PC-9 (cell line): Measurements from ENCODE around the gene EHBP1. TPM values are rescaled to one million over a fixed set of nuclear protein-coding genes. Genes with fewer than 3 reads are reported as not detected.

ENCODE experiments used
- BruUV-seq: library from RNA; stranded (reverse); fragments of 400-500 nt; replicated peaks from 2 replicates; lab custom pipeline; 2021; lab: Mats Ljungman, UMichigan
- CTCF ChIA-PET: fragments of 300-600 bp; sonication (Branson Sonifier 250); formaldehyde crosslinking; loops from one replicate; lab custom pipeline; 2022; ENCODE audit warnings: antibody characterized with exemption; lab: Charles Lee
- POLR2A ChIA-PET: fragments of 300-600 bp; sonication (Branson Sonifier 250); formaldehyde crosslinking; loops from one replicate; lab custom pipeline; 2022; ENCODE audit warnings: antibody characterized with exemption; ENCODE audit not compliant: unreplicated experiment; lab: Charles Lee
- DNase-seq, 2 experiments: peaks; one replicate each; pipeline versions ENCODE4 v3.0.0 to v3.0.0-alpha.2; 2015 to 2022; ENCODE audit warnings: mixed read lengths in 1 of 2
- H2AFZ ChIP-seq: fragments of 200-600 bp; sonication (generic); 2 replicates; pipeline ENCODE4 v1.8.1; 2017; ENCODE audit warnings: antibody characterized with exemption
- H3F3A ChIP-seq: fragments of 200-600 bp; sonication (generic); 2 replicates; pipeline ENCODE4 v1.8.1; 2017; ENCODE audit warnings: antibody characterized with exemption, mild to moderate bottlenecking, low read depth; ENCODE audit not compliant: insufficient read depth
- H3K27ac ChIP-seq: fragments of 200-600 bp; sonication (generic); 2 replicates; pipeline ENCODE4 v1.6.1; 2016; ENCODE audit warnings: mixed run types
- H3K27me3 ChIP-seq: fragments of 200-600 bp; sonication (generic); 2 replicates; pipeline ENCODE4 v1.6.1; 2016; ENCODE audit warnings: low read depth, mixed run types; ENCODE audit not compliant: insufficient read depth
- H3K36me3 ChIP-seq: fragments of 200-600 bp; sonication (generic); 2 replicates; pipeline ENCODE4 v1.6.1; 2016; ENCODE audit warnings: low read depth, mixed run types
- H3K4me1 ChIP-seq: fragments of 200-600 bp; sonication (generic); replicated peaks from 2 replicates; pipeline ENCODE4 v1.6.1; 2016; ENCODE audit warnings: mixed run types; ENCODE audit not compliant: insufficient read depth
- H3K4me2 ChIP-seq: fragments of 200-600 bp; sonication (generic); 2 replicates; pipeline ENCODE4 v1.6.1; 2017; ENCODE audit warnings: mixed run types
- H3K4me3 ChIP-seq: fragments of 200-600 bp; sonication (generic); 2 replicates; pipeline ENCODE4 v1.6.1; 2016; ENCODE audit warnings: mixed run types
- H3K79me2 ChIP-seq: fragments of 200-600 bp; sonication (generic); 2 replicates; pipeline ENCODE4 v1.6.1; 2017; ENCODE audit warnings: low read depth, mixed run types
- H3K9me2 ChIP-seq: fragments of 200-600 bp; sonication (generic); 2 replicates; pipeline ENCODE4 v1.8.1; 2017; ENCODE audit warnings: mild to moderate bottlenecking; ENCODE audit not compliant: insufficient read depth
- H3K9me3 ChIP-seq: fragments of 200-600 bp; sonication (generic); 2 replicates; pipeline ENCODE4 v1.8.1; 2016; ENCODE audit warnings: low read depth; ENCODE audit not compliant: insufficient read depth
- H4K20me1 ChIP-seq: fragments of 200-600 bp; sonication (generic); 2 replicates; pipeline ENCODE4 v1.8.1; 2017; ENCODE audit not compliant: insufficient read depth
- EZH2 ChIP-seq: fragments of 200-600 bp; sonication (generic); IDR thresholded peaks from 2 replicates; pipeline ENCODE4 v1.8.0; 2017; ENCODE audit warnings: antibody characterized with exemption, low read depth
- intact Hi-C: fragments of 100-400 bp; cut with micrococcal nuclease; formaldehyde crosslinking; loops from one replicate; pipeline ENCODE4 v1.10.0; 2022; ENCODE audit not compliant: unreplicated experiment
- total RNA-seq: library from RNA; stranded (reverse); gene quantifications from 2 replicates; pipeline ENCODE4 v1.2.3, GENCODE V29; 2021
- TF ChIP-seq, protein P1 (sequence below): fragments of 200-600 bp; sonication (generic); conservative IDR thresholded peaks from 2 replicates; pipeline ENCODE4 v1.6.1; 2017; ENCODE audit warnings: mixed run types, antibody characterized with exemption, mild to moderate bottlenecking, moderate library complexity

Gene EHBP1
- total RNA-seq, 1 experiment from 2014 or later: 100 TPM

DNA sequence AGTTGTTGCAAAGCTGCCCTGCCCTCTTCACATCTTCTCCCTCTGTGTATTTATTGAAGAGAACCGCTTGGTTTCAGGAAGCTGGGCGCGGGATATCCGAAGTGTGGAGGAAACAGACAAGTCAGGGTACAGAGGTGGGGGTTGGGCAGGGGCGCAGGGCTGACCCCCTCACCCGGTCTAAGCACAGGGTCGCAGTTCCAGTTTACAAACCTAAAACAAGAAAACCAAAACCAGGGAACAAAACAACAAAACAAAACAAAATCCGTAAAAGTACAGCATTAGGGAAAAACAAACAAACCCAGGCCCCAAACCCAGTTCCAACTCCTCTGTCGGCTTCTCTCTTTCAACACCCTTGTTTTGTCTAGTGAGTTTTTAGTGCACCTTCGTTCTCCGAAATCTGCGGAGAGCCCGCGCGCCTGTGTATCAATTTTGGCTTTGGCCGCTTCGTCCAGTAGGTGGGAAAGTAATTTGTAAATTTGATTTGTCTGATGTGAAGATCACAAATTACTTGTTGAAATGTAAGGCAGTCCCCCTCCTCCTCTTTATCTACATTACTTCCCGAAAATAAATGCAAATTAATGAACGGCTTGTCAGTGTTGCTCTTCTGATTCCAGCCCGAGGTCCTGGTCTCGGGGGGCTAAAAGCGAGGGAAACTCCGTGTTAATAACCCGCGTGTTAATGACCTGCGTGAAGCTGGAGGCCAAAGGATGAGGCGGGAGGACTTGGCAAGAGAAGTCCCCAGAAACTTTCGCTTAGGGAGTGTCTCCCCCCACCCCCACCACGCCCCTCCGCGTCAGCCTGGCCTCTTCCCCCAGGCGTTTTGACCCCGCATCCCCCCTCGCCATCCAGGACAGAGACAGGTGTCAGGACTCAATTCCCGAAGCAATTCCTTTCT is 352.0 kb downstream of the EHBP1 start:
- no peak for DNase-seq
- Histone ChIP-seq H3K79me2 (no peaks in the 10 kb centered on the region), H2AFZ (no peak overlapping the region), H3F3A (no peaks in the 10 kb centered on the region), H3K36me3 (no peaks in the 10 kb centered on the region), H3K4me3 (no peak overlapping the region), H4K20me1 (no peaks in the 10 kb centered on the region), H3K27me3 (no peaks in the 10 kb centered on the region), H3K27ac (no peak overlapping the region), H3K9me2 (no peaks in the 10 kb centered on the region), H3K4me1 (no peaks in the 10 kb centered on the region), H3K9me3 (no peaks in the 10 kb centered on the region), H3K4me2 (no peak overlapping the region)
- no TSS peak for BruUV-seq
- intact Hi-C loops: no loop called here
- TF ChIP-seq EZH2: no peak
- TF ChIP-seq, protein P1, sequence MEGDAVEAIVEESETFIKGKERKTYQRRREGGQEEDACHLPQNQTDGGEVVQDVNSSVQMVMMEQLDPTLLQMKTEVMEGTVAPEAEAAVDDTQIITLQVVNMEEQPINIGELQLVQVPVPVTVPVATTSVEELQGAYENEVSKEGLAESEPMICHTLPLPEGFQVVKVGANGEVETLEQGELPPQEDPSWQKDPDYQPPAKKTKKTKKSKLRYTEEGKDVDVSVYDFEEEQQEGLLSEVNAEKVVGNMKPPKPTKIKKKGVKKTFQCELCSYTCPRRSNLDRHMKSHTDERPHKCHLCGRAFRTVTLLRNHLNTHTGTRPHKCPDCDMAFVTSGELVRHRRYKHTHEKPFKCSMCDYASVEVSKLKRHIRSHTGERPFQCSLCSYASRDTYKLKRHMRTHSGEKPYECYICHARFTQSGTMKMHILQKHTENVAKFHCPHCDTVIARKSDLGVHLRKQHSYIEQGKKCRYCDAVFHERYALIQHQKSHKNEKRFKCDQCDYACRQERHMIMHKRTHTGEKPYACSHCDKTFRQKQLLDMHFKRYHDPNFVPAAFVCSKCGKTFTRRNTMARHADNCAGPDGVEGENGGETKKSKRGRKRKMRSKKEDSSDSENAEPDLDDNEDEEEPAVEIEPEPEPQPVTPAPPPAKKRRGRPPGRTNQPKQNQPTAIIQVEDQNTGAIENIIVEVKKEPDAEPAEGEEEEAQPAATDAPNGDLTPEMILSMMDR: no peak
- POLR2A ChIA-PET: no interaction called here
- CTCF ChIA-PET: no interaction called here

DNA sequence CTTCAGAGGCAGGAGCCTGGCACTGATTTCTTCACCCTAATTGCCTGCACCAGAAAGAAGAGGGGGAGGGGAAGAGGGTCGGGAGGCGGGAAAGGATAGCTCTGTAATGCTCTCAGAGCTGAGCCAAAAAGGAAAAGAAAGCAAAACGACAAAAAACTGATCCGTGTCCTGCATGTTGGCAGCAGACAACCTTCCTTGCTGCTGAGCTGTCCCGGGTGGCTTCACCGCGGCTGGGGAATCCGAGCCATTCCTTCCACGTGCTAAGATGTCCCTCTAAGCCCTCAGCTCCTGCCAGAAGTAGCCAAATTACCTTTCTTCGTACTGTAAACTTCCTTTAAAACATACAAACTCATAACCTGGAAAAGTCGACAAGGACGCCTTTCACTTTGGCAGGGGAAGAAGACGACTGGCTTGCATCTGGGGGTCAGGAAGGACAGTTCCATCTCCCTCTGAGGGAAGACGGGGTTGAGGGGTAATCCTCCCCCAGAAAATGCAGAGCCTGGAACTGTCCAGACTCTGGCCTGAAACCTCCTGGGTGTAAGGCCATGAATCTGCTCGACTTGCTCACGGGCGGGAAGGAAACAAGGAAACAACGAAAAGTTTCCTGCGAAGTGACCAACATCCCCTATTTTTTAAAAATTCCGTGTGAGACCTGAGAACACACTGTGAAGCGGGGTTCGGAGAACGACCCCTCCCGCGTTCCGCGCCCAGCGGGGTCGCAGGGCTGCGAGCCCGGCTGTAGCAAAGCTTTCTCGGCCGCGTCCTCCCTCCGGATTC is 352.8 kb downstream of the EHBP1 start:
- intact Hi-C loops: no loop called here
- CTCF ChIA-PET: no interaction called here

More for the DNA sequence above, 352.8 kb downstream of the EHBP1 start:
- POLR2A ChIA-PET: no interaction called here
- Histone ChIP-seq H3K4me3 (no peak overlapping the region), H3K9me2 (no peaks in the 10 kb centered on the region), H2AFZ (no peak overlapping the region), H4K20me1 (no peaks in the 10 kb centered on the region), H3K36me3 (no peaks in the 10 kb centered on the region), H3K27ac (no peak overlapping the region), H3F3A (no peaks in the 10 kb centered on the region), H3K4me1 (no peaks in the 10 kb centered on the region), H3K27me3 (no peaks in the 10 kb centered on the region), H3K79me2 (no peaks in the 10 kb centered on the region), H3K4me2 (no peak overlapping the region), H3K9me3 (no peaks in the 10 kb centered on the region)
- no TSS peak for BruUV-seq
- DNase-seq: no peak
- TF ChIP-seq EZH2: no peak
- TF ChIP-seq, protein P1: no peak
